H9 (cell line): ENCODE results near the gene PGM2L1. TPM values are rescaled to one million over a fixed set of nuclear protein-coding genes. Genes with fewer than 3 reads are reported as not detected.

Experiments
- DNase-seq: peaks from one replicate; pipeline ENCODE4 v3.0.0-alpha.2; 2017
- H2AFZ ChIP-seq: one replicate; pipeline ENCODE4 v1.6.1; 2013; ENCODE audit warnings: mild to moderate bottlenecking, low read length, control low read depth, moderate library complexity
- H2AK5ac ChIP-seq: 2 replicates; pipeline ENCODE4 v1.6.1; 2013; ENCODE audit warnings: low read length, control low read depth, mixed read lengths; ENCODE audit not compliant: insufficient read length
- H2BK120ac ChIP-seq: one replicate; pipeline ENCODE4 v1.6.1; 2013; ENCODE audit warnings: low read depth, mild to moderate bottlenecking, low read length, control low read depth, inconsistent platforms; ENCODE audit not compliant: poor library complexity, severe bottlenecking
- H2BK12ac ChIP-seq: 2 replicates; pipeline ENCODE4 v1.6.1; 2013; ENCODE audit warnings: low read length, control low read depth, mixed read lengths, low read depth; ENCODE audit not compliant: insufficient read length
- H2BK15ac ChIP-seq: 2 replicates; pipeline ENCODE4 v1.6.1; 2013; ENCODE audit warnings: low read depth, low read length, control low read depth
- H2BK20ac ChIP-seq: one replicate; pipeline ENCODE4 v1.6.1; 2013; ENCODE audit warnings: low read depth, mild to moderate bottlenecking, low read length, control low read depth, inconsistent platforms; ENCODE audit not compliant: poor library complexity, severe bottlenecking
- H2BK5ac ChIP-seq: 2 replicates; pipeline ENCODE4 v1.6.1; 2013; ENCODE audit warnings: low read length, control low read depth, mixed read lengths; ENCODE audit not compliant: insufficient read length
- H3K14ac ChIP-seq: 2 replicates; pipeline ENCODE4 v1.6.1; 2013; ENCODE audit warnings: low read length, control low read depth; ENCODE audit not compliant: insufficient read depth
- H3K18ac ChIP-seq: 2 replicates; pipeline ENCODE4 v1.6.1; 2013; ENCODE audit warnings: low read depth, mild to moderate bottlenecking, mixed read lengths, low read length, control low read depth; ENCODE audit not compliant: insufficient read length
- H3K23ac ChIP-seq: 2 replicates; pipeline ENCODE4 v1.6.1; 2013; ENCODE audit warnings: low read length, control low read depth, mixed read lengths, low read depth; ENCODE audit not compliant: insufficient read length
- H3K23me2 ChIP-seq: 2 replicates; pipeline ENCODE4 v1.6.1; 2013; ENCODE audit warnings: low read depth, mild to moderate bottlenecking, mixed read lengths, low read length, control low read depth; ENCODE audit not compliant: insufficient read length, poor library complexity, severe bottlenecking
- H3K27ac ChIP-seq: 2 replicates; pipeline ENCODE4 v1.5.1; 2013; ENCODE audit warnings: low read length, control low read depth, mixed read lengths, low read depth; ENCODE audit not compliant: insufficient read length
- H3K27me3 ChIP-seq: 2 replicates; pipeline ENCODE4 v1.6.1; 2013; ENCODE audit warnings: low read length, control low read depth, inconsistent platforms; ENCODE audit not compliant: insufficient read depth
- H3K4ac ChIP-seq: 2 replicates; pipeline ENCODE4 v1.6.1; 2013; ENCODE audit warnings: low read depth, mild to moderate bottlenecking, control low read depth, inconsistent platforms, low read length, moderate library complexity
- H3K4me1 ChIP-seq: 2 replicates; pipeline ENCODE4 v1.6.1; 2013; ENCODE audit warnings: low read length, control low read depth, inconsistent platforms; ENCODE audit not compliant: insufficient read depth
- H3K4me2 ChIP-seq: 2 replicates; pipeline ENCODE4 v1.6.1; 2013; ENCODE audit warnings: low read length, control low read depth, mixed read lengths; ENCODE audit not compliant: insufficient read length, insufficient read depth
- H3K56ac ChIP-seq: 2 replicates; pipeline ENCODE4 v1.6.1; 2013; ENCODE audit warnings: low read depth, mild to moderate bottlenecking, mixed read lengths, low read length, control low read depth; ENCODE audit not compliant: insufficient read length
- H3K79me1 ChIP-seq: 2 replicates; pipeline ENCODE4 v1.6.1; 2013; ENCODE audit warnings: low read depth, mild to moderate bottlenecking, moderate library complexity, low read length, control low read depth, inconsistent platforms; ENCODE audit not compliant: insufficient read depth, poor library complexity, severe bottlenecking
- H3K79me2 ChIP-seq: 2 replicates; pipeline ENCODE4 v1.6.1; 2013; ENCODE audit warnings: low read length, control low read depth, inconsistent platforms; ENCODE audit not compliant: insufficient read depth
- H3K9ac ChIP-seq: 2 replicates; pipeline ENCODE4 v1.6.1; 2013; ENCODE audit warnings: low read length, control low read depth, mixed read lengths; ENCODE audit not compliant: insufficient read length; ENCODE audit errors: extremely low read depth
- H3K9me3 ChIP-seq: one replicate; pipeline ENCODE4 v1.6.1; 2013; ENCODE audit warnings: low read depth, low read length, inconsistent platforms; ENCODE audit not compliant: control insufficient read depth
- H3T11ph ChIP-seq: one replicate; pipeline ENCODE4 v1.6.1; 2013; ENCODE audit warnings: mild to moderate bottlenecking, low read length, control low read depth, inconsistent platforms
- H4K20me1 ChIP-seq: one replicate; pipeline ENCODE4 v1.6.1; 2013; ENCODE audit not compliant: control insufficient read depth, insufficient read length, insufficient read depth
- H4K5ac ChIP-seq: 2 replicates; pipeline ENCODE4 v1.6.1; 2013; ENCODE audit warnings: low read depth, mild to moderate bottlenecking, mixed read lengths, low read length, control low read depth; ENCODE audit not compliant: insufficient read length
- H4K8ac ChIP-seq: replicated peaks from 2 replicates; pipeline ENCODE4 v1.6.1; 2013; ENCODE audit warnings: low read length, control low read depth, mixed read lengths, low read depth; ENCODE audit not compliant: insufficient read length
- H4K91ac ChIP-seq: 2 replicates; pipeline ENCODE4 v1.6.1; 2013; ENCODE audit warnings: low read depth, mild to moderate bottlenecking, moderate library complexity, mixed read lengths, low read length, control low read depth; ENCODE audit not compliant: insufficient read length
- H3K27ac Mint-ChIP-seq, 3 experiments: 2 replicates in 2 of 3; 3 replicates in 1 of 3; pipeline ENCODE4 v1.8.0; 2020 to 2021; ENCODE audit warnings: mixed read lengths in 3 of 3, mild to moderate bottlenecking in 1 of 3, moderate library complexity in 1 of 3
- H3K27me3 Mint-ChIP-seq: 2 replicates; pipeline ENCODE4 v1.8.0; 2021; ENCODE audit warnings: low read depth, mild to moderate bottlenecking, moderate library complexity, mixed read lengths
- H3K36me3 Mint-ChIP-seq, 3 experiments: 2 replicates in 2 of 3; 3 replicates in 1 of 3; pipeline ENCODE4 v1.8.0; 2020 to 2021; ENCODE audit warnings: low read depth in 3 of 3, mixed read lengths in 3 of 3; ENCODE audit not compliant: insufficient read depth in 1 of 3
- H3K4me1 Mint-ChIP-seq, 2 experiments: 2 replicates each; pipeline ENCODE4 v1.8.0; 2020; ENCODE audit warnings: mixed read lengths in 2 of 2
- H3K4me3 Mint-ChIP-seq, 2 experiments: 2 replicates in 1 of 2; 3 replicates in 1 of 2; pipeline ENCODE4 v1.8.0; 2020 to 2021; ENCODE audit warnings: mild to moderate bottlenecking in 2 of 2, mixed read lengths in 2 of 2, moderate library complexity in 1 of 2
- H3K9me3 Mint-ChIP-seq, 2 experiments: 2 replicates in 1 of 2; 3 replicates in 1 of 2; pipeline ENCODE4 v1.8.0; 2020; ENCODE audit warnings: mild to moderate bottlenecking in 2 of 2, mixed read lengths in 2 of 2, moderate library complexity in 1 of 2
- total RNA-seq: library from RNA; stranded (reverse); gene quantifications from 2 replicates; pipeline ENCODE4 v1.2.1, GENCODE V29; 2021
- TF ChIP-seq, protein P1 (sequence below): fragments of 200-600 bp; sonication (generic); conservative IDR thresholded peaks from 3 replicates; pipeline ENCODE4 v1.8.0; 2021; ENCODE audit warnings: antibody characterized with exemption, mild to moderate bottlenecking

PGM2L1 gene
- total RNA-seq, 1 experiment from 2014 or later, result 16.9 TPM

DNA sequence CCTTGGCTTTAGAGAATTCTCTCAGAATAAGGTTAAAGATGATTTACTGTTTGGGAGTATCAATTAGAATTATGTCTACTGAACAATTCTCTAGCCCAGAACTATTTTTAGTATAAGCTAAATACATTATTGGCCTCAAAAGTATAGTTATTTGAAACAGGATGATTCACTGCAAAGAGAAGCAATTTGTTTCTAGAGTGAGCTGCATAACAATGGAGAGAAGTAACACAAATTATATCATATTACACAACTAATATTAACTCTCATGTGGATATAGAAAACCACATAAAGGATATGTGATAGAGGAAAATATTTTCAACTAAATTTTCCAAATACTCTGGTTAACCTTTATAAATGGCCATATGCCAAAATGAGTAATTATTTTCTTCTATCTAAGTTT, 24.9 kb downstream of the PGM2L1 start:
- Histone ChIP-seq H2BK20ac (no peak overlapping the region), H3K79me1 (no peaks in the 10 kb centered on the region), H4K20me1 (no peaks in the 10 kb centered on the region), H3K27ac (no peak overlapping the region), H3K18ac (no peak overlapping the region), H3K23me2 (no peaks in the 10 kb centered on the region), H3K14ac (no peak overlapping the region), H3K79me2 (no peaks in the 10 kb centered on the region), H3K4me2 (no peak overlapping the region), H2BK120ac (no peak overlapping the region), H3K4me1 (no peaks in the 10 kb centered on the region), H3T11ph (no peak overlapping the region), H2AFZ (no peak overlapping the region), H4K91ac (no peak overlapping the region), H3K4ac (no peak overlapping the region), H3K23ac (no peak overlapping the region), H3K9ac (no peak overlapping the region), H3K56ac (no peak overlapping the region), H2BK15ac (no peak overlapping the region), H4K8ac (no peak overlapping the region), H2AK5ac (no peak overlapping the region), H4K5ac (no peak overlapping the region), H2BK5ac (no peak overlapping the region), H3K9me3 (no peaks in the 10 kb centered on the region), H3K27me3 (no peaks in the 10 kb centered on the region), H2BK12ac (no peak overlapping the region)
- TF ChIP-seq, protein P1, sequence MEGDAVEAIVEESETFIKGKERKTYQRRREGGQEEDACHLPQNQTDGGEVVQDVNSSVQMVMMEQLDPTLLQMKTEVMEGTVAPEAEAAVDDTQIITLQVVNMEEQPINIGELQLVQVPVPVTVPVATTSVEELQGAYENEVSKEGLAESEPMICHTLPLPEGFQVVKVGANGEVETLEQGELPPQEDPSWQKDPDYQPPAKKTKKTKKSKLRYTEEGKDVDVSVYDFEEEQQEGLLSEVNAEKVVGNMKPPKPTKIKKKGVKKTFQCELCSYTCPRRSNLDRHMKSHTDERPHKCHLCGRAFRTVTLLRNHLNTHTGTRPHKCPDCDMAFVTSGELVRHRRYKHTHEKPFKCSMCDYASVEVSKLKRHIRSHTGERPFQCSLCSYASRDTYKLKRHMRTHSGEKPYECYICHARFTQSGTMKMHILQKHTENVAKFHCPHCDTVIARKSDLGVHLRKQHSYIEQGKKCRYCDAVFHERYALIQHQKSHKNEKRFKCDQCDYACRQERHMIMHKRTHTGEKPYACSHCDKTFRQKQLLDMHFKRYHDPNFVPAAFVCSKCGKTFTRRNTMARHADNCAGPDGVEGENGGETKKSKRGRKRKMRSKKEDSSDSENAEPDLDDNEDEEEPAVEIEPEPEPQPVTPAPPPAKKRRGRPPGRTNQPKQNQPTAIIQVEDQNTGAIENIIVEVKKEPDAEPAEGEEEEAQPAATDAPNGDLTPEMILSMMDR, result no peak
- no peak overlapping the region for H3K27ac Mint-ChIP-seq
- DNase-seq, result no peak
- no peaks in the 10 kb centered on the region for H3K9me3 Mint-ChIP-seq
- H3K4me1 Mint-ChIP-seq, result no peaks in the 10 kb centered on the region
- no peaks in the 10 kb centered on the region for H3K27me3 Mint-ChIP-seq
- H3K4me3 Mint-ChIP-seq, result no peak overlapping the region
- peaks cover 0 to 9% (median 7%) of the 10 kb centered on the region in 3 experiments; a peak in 3 of 7 replicates for H3K36me3 Mint-ChIP-seq
